Astrocyte (in vitro differentiated cells and primary cell): Measurements from ENCODE around the gene TBC1D22B. TPM values are rescaled to one million over a fixed set of nuclear protein-coding genes. Genes with fewer than 3 reads are reported as not detected.
"Not testable (repeated sequence)": the region's sequence is repeated elsewhere in the genome, so short reads cannot be mapped to it uniquely, and the experiment has no call there.

ENCODE experiments used
- DNase-seq: peaks from one replicate; pipeline ENCODE4 v3.0.0-alpha.2; 2010; ENCODE audit warnings: low read depth
- FAIRE-seq: peaks from 2 replicates; lab custom pipeline; 2011; peaks lifted over from hg19 to GRCh38; lab: Jason Lieb, UNC
- H2AFZ ChIP-seq: 2 replicates; pipeline ENCODE4 v1.6.0; 2012; ENCODE audit warnings: low read depth, low read length, inconsistent platforms
- H3K27ac ChIP-seq: 2 replicates; pipeline ENCODE4 v1.5.1; 2011; ENCODE audit warnings: low read depth, low read length, inconsistent platforms
- H3K27me3 ChIP-seq: 2 replicates; pipeline ENCODE4 v1.6.0; 2011; ENCODE audit warnings: low read length, inconsistent platforms; ENCODE audit not compliant: insufficient read depth
- H3K36me3 ChIP-seq: 2 replicates; pipeline ENCODE4 v1.5.1; 2011; ENCODE audit warnings: low read length, inconsistent platforms; ENCODE audit not compliant: insufficient read depth
- H3K4me1 ChIP-seq: 2 replicates; pipeline ENCODE4 v1.5.1; 2011; ENCODE audit warnings: low read length, inconsistent platforms; ENCODE audit not compliant: insufficient read depth
- H3K4me2 ChIP-seq: 2 replicates; pipeline ENCODE4 v1.6.0; 2012; ENCODE audit warnings: low read length, inconsistent platforms
- H3K4me3 ChIP-seq: 2 replicates; pipeline ENCODE4 v1.5.1; 2011; ENCODE audit warnings: low read depth, mild to moderate bottlenecking, low read length, inconsistent platforms; ENCODE audit not compliant: insufficient read depth
- H3K79me2 ChIP-seq: 2 replicates; pipeline ENCODE4 v1.6.0; 2012; ENCODE audit warnings: mild to moderate bottlenecking, low read length, inconsistent platforms; ENCODE audit not compliant: insufficient read depth
- H3K9ac ChIP-seq: 2 replicates; pipeline ENCODE4 v1.6.0; 2012; ENCODE audit warnings: mild to moderate bottlenecking, low read length, inconsistent platforms
- H3K9me3 ChIP-seq: 2 replicates; pipeline ENCODE4 v1.5.1; 2012; ENCODE audit warnings: low read depth, mild to moderate bottlenecking, low read length, inconsistent platforms; ENCODE audit not compliant: insufficient read depth
- H4K20me1 ChIP-seq: 2 replicates; pipeline ENCODE4 v1.6.0; 2012; ENCODE audit warnings: low read length, inconsistent platforms; ENCODE audit not compliant: insufficient read depth
- H3K27ac Mint-ChIP-seq: one replicate; pipeline ENCODE4 v1.8.0; 2021; ENCODE audit warnings: mild to moderate bottlenecking, mixed read lengths; ENCODE audit not compliant: unreplicated experiment
- H3K27me3 Mint-ChIP-seq: one replicate; pipeline ENCODE4 v1.8.0; 2021; ENCODE audit warnings: low read depth, mixed read lengths; ENCODE audit not compliant: unreplicated experiment
- H3K36me3 Mint-ChIP-seq: one replicate; pipeline ENCODE4 v1.8.0; 2021; ENCODE audit warnings: low read depth, mixed read lengths; ENCODE audit not compliant: unreplicated experiment
- H3K4me1 Mint-ChIP-seq: one replicate; pipeline ENCODE4 v1.8.0; 2021; ENCODE audit warnings: low read depth, mixed read lengths; ENCODE audit not compliant: unreplicated experiment
- H3K4me3 Mint-ChIP-seq: one replicate; pipeline ENCODE4 v1.8.0; 2021; ENCODE audit warnings: mild to moderate bottlenecking, moderate library complexity, mixed read lengths; ENCODE audit not compliant: unreplicated experiment
- H3K9me3 Mint-ChIP-seq: one replicate; pipeline ENCODE4 v1.8.0; 2021; ENCODE audit warnings: mild to moderate bottlenecking, mixed read lengths; ENCODE audit not compliant: unreplicated experiment
- CTCF ChIP-seq: IDR thresholded peaks from 2 replicates; pipeline ENCODE4 v1.5.1; 2011; ENCODE audit warnings: low read depth, mild to moderate bottlenecking, inconsistent platforms, low read length, moderate library complexity; ENCODE audit not compliant: insufficient read depth
- EZH2 ChIP-seq: IDR thresholded peaks from 2 replicates; pipeline ENCODE4 v1.6.1; 2012; ENCODE audit warnings: mild to moderate bottlenecking, low read length, inconsistent platforms; ENCODE audit not compliant: insufficient read depth
- total RNA-seq: library from RNA; stranded (reverse); gene quantifications from 2 replicates; pipeline ENCODE4 v1.2.1, GENCODE V29; 2021

TBC1D22B gene
- total RNA-seq, 1 donor from 2014 or later, result 10.8 TPM

DNA sequence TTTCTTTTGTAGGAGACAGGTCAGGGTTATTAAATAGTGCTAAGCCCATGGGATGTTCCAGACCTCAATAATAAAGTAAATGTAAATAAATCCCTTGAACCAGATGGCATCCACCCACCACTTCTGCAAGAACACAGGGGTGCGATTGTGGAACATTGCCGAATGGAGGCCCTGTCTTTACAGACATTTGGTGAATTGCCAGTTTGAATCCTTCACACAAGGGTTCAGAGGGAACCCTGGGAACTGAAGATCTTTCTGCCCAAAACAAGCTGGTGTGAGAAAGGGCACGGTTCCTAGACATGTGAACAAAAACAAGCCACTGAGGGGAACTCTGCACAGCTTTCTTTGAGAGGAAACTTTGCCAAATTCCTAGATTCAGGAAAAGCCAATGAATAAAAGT is 66.0 kb downstream of the TBC1D22B start:
- H3K4me2 ChIP-seq, result peak overlapping the region; percentile 28
- Mint-ChIP-seq H3K9me3 (no peaks in the 10 kb centered on the region), H3K4me3 (no peak overlapping the region), H3K27me3 (no peaks in the 10 kb centered on the region), H3K4me1 (peaks cover 19% of the 10 kb centered on the region), H3K27ac (no peak overlapping the region), H3K36me3 (peaks cover 4% of the 10 kb centered on the region)
- no peak overlapping the region for H3K9ac ChIP-seq
- peaks cover 26% of the 10 kb centered on the region for H4K20me1 ChIP-seq
- no peak for FAIRE-seq
- H3K4me3 ChIP-seq, result no peak overlapping the region
- peaks cover 15% of the 10 kb centered on the region for H3K4me1 ChIP-seq
- DNase-seq, result no peak
- no peak overlapping the region for H2AFZ ChIP-seq
- no peak for TF ChIP-seq EZH2
- TF ChIP-seq CTCF, result no peak
- H3K9me3 ChIP-seq, result no peaks in the 10 kb centered on the region
- H3K79me2 ChIP-seq, result no peaks in the 10 kb centered on the region
- H3K27me3 ChIP-seq, result no peaks in the 10 kb centered on the region
- H3K27ac ChIP-seq, result no peak overlapping the region
- H3K36me3 ChIP-seq, result peaks cover 16% of the 10 kb centered on the region

GRCh38 chr6:37324131-37325033 is 66.8 kb downstream of the TBC1D22B start:
- Mint-ChIP-seq H3K27me3 (no peaks in the 10 kb centered on the region), H3K9me3 (no peaks in the 10 kb centered on the region), H3K27ac (no peak overlapping the region), H3K4me1 (peaks cover 18% of the 10 kb centered on the region), H3K36me3 (peaks cover 4% of the 10 kb centered on the region), H3K4me3 (no peak overlapping the region)
- Histone ChIP-seq H3K9ac (no peak overlapping the region), H3K79me2 (no peaks in the 10 kb centered on the region), H2AFZ (no peak overlapping the region), H3K4me3 (no peak overlapping the region), H3K9me3 (no peaks in the 10 kb centered on the region), H3K27me3 (no peaks in the 10 kb centered on the region), H4K20me1 (peaks cover 26% of the 10 kb centered on the region), H3K27ac (no peak overlapping the region), H3K36me3 (peaks cover 13% of the 10 kb centered on the region), H3K4me1 (peaks cover 15% of the 10 kb centered on the region), H3K4me2 (peak overlapping the region; percentile 46)
- no peak for FAIRE-seq
- TF ChIP-seq EZH2 (no peak), CTCF (no peak)
- DNase-seq, result peak; percentile 27

- not testable (repeated sequence) for H2AFZ ChIP-seq, H3K27me3 Mint-ChIP-seq, FAIRE-seq, H3K27ac ChIP-seq, H3K79me2 ChIP-seq, H3K4me3 ChIP-seq, H3K9me3 Mint-ChIP-seq, H3K4me1 ChIP-seq, H3K4me3 Mint-ChIP-seq, H4K20me1 ChIP-seq, H3K36me3 ChIP-seq, H3K27me3 ChIP-seq, H3K4me2 ChIP-seq, H3K9me3 ChIP-seq, H3K4me1 Mint-ChIP-seq, DNase-seq, H3K9ac ChIP-seq, H3K27ac Mint-ChIP-seq
- peaks cover 23% of the 10 kb centered on the region for H3K36me3 Mint-ChIP-seq
These were observed 72.8 kb downstream of the TBC1D22B start for GRCh38 chr6:37330345-37330744.
